GM19043 (cell line): Measurements from ENCODE around the gene PDLIM7.

Experiments
- ATAC-seq: cut with Tn5 transposase; IDR thresholded peaks from one replicate; pipeline ENCODE4 v1.9.1; 2021; ENCODE audit warnings: low read depth; ENCODE audit not compliant: unreplicated experiment

Gene PDLIM7

DNA sequence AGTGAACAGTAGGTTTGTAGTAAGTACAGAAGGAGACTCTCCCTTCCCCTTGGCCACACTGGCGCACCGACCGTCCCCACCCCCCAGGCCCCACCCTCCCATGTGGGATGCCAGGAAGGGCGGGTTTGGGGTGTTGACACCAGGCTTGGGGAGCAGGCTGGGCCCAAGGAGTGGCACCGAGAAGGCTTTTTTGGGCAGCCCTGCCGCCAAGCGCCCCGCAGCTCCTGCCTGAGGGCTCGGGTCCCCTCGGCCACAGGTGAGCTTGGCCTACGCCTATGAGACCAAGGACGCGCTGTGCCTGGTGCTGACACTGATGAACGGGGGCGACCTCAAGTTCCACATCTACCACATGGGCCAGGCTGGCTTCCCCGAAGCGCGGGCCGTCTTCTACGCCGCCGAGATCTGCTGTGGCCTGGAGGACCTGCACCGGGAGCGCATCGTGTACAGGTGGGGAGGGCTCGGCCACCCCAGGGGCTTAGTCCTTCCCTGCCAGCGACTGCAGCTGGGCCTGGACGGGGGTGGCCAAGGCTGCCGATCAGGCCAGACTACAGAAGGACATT, 63.7 kb downstream of the PDLIM7 start:
- ATAC-seq, result no peak
